GM12875 (cell line): ENCODE data around the gene CERK.

ENCODE experiments used
- H3K4me3 ChIP-seq: one replicate; pipeline ENCODE4 v1.5.1; 2011; ENCODE audit warnings: low read depth, low read length, control low read depth
- TF ChIP-seq, protein P1 (sequence below): IDR thresholded peaks from 2 replicates; pipeline ENCODE4 v1.5.1; 2011; ENCODE audit warnings: low read depth, mild to moderate bottlenecking, control low read depth, inconsistent platforms, low read length, moderate library complexity, borderline replicate concordance; ENCODE audit not compliant: insufficient read depth

Gene CERK

DNA sequence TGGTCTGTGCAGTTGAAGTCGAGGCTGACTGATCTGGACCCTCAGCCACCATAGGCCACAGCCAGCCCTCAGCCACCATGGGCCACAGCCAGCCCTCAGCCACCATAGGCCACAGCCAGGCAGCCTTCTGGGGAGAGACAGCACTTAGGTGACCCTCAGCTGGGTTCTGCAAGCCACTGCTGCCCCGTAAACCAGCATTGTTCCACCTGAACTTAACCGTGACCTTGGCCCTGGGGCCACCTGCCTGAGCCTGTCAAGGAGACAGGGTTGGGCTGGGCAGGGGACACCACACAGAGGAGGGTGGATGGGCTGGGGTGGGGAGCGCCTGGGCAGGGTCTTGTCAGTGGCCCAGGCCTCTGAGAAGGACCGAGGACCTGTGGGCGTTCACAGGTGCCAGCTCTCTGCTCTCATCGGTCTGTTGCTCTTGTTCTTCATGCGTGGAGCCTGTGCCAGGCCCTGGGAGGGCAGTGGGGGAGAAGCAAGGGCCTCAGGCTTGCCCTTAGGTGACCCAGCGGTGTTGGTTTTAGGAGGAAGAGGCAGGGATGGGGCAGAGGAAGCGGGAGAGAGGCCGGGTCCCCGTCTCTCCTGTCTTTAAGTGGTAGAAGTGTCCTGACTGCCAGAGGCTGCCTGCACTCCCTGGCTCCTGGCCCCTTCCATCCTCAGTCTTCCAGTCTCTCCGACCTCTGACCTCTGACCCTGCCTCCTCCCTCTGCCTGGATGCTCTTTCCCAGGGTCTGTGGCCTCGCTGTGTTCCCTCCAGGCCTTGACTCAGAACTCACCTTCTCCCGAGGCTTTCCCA lies 81.0 kb downstream of the CERK start:
- H3K4me3 ChIP-seq, result no peak overlapping the region
- TF ChIP-seq, protein P1, sequence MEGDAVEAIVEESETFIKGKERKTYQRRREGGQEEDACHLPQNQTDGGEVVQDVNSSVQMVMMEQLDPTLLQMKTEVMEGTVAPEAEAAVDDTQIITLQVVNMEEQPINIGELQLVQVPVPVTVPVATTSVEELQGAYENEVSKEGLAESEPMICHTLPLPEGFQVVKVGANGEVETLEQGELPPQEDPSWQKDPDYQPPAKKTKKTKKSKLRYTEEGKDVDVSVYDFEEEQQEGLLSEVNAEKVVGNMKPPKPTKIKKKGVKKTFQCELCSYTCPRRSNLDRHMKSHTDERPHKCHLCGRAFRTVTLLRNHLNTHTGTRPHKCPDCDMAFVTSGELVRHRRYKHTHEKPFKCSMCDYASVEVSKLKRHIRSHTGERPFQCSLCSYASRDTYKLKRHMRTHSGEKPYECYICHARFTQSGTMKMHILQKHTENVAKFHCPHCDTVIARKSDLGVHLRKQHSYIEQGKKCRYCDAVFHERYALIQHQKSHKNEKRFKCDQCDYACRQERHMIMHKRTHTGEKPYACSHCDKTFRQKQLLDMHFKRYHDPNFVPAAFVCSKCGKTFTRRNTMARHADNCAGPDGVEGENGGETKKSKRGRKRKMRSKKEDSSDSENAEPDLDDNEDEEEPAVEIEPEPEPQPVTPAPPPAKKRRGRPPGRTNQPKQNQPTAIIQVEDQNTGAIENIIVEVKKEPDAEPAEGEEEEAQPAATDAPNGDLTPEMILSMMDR, result no peak

- TF ChIP-seq, protein P1, result no peak
- no peak overlapping the region for H3K4me3 ChIP-seq
Measured at GRCh38 chr22:46655861-46656608, 82.0 kb downstream of the CERK start.

DNA sequence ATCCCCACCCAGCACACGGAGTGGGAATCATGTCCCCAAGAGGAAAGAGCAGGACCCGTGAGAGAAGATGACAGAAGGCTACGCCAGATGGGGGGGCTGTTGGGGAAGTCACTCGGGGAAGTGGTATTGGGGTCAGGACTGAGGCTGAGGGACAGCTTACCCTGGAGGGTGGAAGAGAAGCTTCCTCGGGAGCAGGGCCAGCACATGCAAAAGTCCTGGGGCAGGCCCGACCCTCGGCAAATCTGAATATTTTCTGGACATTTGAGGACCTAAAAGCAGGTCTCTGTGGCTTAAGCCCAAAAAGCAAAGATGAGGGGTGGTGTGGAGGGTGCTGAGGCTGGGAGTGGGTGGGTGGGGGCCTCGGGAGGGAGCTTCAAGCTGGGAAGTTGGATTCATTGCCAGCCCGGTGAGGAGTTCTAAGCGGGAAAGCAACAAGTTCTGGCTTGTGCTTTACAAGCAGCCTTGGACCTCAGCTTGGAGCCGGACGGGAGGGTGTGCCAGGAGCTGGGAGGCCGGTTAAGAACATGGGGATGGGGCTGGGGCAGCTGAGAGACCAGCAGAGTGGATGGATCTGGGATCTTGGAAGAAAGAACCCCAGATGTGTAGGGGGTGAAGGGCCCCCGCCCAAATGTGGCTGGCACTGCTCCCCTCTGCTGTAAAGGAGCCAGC lies 83.0 kb downstream of the CERK start:
- no peak overlapping the region for H3K4me3 ChIP-seq
- TF ChIP-seq, protein P1, result no peak

DNA sequence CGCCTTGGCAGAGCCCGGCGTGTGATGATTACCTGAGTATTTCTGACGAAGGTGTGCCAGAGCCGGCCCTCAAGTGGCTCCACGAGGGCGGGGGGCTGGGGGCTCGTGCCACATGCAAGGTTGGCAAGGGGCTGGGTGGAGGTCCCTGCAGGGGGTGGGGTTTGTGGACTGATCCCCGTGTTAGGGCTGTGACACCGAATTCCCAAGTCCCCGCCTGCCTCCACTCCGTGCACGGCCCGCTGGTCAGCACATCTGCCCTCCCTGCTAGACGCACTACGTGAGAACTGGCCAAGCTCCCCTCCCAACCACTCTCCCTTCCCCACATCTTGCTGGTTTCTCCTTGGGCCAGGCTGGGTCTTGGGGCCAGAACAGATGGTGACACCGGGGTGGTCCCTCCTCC lies 83.6 kb downstream of the CERK start:
- TF ChIP-seq, protein P1, result no peak

DNA sequence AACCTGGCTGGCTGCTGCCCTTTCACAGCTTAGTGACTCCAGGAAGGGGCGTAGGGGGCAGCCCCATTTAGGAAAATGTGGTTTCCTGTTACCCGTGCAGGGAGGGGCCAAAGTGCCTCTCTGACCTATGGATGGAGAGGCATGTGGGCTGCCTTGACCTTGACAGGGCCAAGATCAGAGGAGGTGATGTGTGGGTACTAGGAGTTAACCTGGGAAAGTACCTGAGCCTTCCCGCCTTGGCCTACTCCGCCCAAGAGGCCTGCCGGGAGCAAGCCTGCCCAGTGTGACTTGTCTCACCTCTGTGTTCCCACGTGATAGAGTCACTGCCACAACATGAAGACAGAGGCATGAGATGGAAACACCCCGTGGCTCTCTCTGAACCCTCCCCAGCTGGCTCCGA lies 84.5 kb downstream of the CERK start:
- no peak overlapping the region for H3K4me3 ChIP-seq
- TF ChIP-seq, protein P1, result no peak

More for the DNA sequence above, 83.6 kb downstream of the CERK start:
- H3K4me3 ChIP-seq, result no peak overlapping the region

DNA sequence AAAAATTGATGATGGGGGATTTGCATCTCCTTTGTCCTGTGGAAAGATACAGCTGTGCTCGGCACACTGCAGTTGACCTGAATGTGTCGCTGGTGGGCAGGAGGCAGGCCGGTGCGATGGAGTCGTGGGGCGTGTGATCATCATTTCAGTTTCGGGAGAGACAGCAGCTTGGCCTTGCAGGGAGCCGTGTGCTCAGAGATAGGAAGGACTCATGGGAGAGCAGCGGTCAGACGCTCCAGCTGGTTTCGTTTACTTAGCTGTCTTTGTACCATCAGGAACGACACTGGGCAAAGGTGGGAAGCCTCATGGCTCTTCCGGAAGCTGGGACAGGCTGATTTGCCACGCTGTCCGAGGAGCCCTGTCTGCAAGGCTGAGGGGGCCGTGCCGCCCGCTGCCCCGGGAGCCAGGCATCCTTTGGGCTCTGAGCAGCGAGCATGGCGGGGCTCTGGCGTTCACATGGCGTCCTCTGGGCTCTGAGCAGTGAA lies 85.2 kb downstream of the CERK start:
- TF ChIP-seq, protein P1, result no peak
- H3K4me3 ChIP-seq, result no peak overlapping the region
